ENCODE measurements around the gene DENND10.
"Not testable (repeated sequence)": the region's sequence is repeated elsewhere in the genome, so short reads cannot be mapped to it uniquely, and the experiment has no call there.

DENND10 gene

DNA sequence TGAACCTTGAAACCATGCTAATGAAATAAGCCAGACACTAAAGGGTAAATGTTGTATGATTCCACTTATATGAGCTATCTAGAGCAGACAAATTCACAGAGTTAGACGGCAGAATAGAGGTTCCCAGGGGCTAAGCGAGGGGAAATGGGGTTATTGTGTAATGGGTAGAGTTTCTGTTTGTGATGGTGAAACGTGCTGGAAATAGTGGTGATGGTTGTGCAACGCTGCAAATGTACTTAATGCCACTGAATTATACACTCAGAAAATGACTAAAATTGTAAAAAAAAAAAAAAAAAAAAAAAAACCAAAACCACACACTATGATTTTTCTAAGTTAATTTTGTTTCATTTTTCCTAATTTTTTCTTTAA, 31.6 kb downstream of the DENND10 start:
- no peak for DNase-seq

DNA sequence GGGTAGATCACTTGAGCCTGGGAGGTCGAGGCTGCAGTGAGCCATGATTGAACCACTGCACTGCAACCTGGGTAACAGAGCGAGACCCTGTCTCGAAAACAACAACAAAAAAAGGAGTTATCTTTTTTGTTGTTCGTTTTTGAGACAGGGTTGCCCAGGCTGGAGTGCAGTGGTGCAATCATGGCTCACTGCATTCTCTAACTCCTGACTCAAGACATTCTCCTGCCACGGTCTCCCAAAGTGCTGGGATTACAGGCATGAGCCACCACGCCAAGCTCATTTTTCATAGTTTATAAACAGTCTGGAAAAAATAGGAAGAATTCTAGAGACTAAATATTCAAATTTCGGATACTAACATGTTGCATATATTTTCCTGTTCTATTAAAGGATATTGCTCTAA, 32.2 kb downstream of the DENND10 start:
- DNase-seq: no peak

DNA sequence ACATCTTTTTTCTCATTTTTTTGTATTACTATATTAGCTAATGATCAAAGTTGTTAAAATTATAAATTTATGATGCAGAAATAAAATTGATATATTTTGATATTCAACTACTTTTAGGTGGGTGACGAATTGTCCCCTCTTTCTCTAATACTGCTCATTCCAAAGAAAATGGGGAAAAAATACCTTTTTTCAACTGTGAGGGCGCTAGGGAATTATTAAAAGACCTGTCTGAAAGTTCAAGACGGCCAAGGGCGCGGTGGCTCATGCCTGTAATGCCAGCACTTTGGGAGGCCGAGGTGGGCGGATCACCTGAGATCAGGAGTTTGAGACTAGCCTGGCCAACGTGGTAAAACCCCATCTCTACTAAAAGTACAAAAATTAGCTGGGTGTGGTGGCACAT, 34.0 kb downstream of the DENND10 start:
- DNase-seq: not testable (repeated sequence)

DNA sequence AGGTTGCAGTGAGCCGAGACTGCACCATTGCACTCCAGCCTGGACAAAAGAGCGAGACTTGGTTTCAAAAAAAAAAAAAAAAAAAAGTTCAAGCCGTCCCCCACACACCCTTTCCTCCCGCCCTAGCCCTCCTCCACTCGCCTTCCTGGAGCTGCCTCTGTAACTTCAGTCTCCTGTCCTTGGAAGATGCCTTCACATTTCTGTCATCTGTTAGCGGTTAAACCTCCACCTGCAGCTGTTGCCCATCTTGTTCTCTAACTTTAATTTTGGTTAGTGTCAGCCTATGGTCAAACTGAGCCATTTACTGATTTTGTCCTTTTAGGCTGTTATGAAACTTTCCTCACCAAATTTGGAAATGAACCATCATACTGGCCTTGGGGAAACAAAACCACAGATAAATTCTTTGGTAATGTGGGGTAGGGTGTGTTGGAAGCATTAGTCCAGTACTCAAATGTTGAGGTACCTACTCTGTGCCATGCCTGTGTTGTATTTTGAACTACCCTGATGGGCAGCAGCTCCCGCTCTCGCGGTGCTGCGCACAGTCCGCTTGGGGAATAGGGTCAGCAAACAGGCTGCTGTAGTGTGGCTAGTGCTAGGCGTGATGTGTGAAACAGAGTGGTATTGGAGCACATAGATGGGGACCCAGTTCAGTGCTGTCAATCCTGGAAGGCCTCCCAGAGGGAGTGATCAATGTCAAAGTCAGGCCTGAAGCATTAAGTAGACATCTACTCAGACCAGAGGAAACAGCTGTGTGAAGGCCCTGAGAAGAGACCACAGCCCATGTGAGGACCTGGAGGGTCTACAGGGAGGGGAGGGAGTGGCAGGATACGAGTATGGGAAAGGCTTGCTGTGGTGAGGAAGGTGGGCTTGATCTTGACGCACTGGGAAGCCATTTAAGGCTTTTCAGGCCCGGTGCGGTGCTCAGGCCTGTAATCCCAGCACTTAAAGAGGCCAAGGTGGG, 34.7 kb downstream of the DENND10 start:
- DNase-seq: no peak

DNA sequence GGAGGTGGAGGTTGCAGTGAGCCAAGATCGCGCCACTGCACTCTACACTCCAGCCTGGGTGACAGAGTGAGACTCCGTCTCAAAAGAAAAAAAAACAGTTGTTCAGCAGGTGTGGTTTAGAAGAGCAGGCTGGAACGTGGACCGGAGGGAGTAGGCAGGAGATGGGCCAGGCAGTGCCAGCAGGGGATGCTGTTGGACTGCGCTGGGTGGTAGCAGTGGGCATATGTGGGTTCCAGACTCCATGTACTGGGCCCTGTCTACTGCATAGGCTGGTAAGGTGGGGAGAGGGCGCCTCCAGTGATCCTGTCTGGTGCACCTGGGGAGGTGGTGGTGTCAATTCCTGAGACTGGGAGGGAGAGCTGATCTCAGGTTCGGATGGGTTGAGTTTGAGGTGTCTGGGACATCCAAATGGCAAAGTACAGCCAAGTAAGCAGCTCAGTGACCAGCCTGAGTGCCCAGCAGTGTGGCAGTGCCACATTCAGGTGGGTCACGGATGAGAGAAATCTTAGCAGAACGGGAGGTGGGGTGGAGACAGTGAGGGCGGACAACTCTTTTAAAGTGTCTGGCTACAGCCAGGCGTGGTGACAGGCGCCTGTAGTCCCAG, 35.7 kb downstream of the DENND10 start:
- DNase-seq: peak; percentile 20

DNA sequence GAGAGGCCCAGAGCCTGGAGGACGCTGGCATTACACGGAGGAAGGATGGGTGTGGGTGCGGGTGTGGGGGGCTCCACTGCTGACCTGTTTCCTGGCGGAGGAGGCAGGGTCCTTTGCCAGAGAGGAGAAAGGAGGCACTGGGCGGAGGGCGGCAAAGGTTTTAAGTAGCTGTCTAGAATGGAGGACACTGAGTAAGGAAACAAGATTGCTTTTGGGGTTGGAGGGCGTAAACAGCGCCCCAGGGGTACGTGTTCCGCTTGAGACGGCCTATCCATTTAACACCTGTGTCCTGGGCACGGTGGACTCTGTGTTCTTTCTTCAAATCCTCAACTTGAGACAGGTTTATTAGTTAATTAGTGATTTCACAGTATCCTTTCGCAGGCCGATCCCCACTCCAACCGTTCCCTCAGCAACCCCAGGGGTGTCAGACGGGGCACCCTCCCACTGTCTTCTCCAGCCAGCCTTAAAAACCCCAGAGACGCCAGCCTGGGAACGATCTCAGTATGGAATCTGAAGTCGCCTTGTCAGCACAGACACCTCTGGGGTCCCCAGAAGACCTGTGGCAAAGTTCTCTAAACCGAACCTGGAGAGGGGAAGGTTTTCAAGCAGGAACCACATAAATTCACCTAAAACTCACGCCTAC, 36.8 kb downstream of the DENND10 start:
- DNase-seq: no peak

DNA sequence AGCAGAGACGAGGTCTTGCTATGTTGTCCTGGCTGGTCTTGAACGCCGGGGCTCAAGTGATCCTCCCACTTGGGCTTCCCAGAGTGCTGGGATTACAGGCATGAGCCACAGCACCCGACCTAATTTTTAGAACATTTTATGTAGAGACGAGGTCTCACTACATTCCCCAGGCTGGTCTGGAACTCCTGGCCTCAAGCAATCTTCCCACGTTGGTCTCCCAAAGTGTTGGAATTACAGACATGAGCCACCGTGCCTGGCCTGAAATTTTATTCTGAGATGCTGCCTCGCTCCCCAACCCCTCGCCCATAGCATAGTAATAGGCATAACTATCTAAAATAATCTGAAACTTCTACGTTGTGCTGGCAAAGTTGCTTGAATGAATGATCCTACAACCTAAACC, 39.7 kb downstream of the DENND10 start:
- DNase-seq: no peak

DNA sequence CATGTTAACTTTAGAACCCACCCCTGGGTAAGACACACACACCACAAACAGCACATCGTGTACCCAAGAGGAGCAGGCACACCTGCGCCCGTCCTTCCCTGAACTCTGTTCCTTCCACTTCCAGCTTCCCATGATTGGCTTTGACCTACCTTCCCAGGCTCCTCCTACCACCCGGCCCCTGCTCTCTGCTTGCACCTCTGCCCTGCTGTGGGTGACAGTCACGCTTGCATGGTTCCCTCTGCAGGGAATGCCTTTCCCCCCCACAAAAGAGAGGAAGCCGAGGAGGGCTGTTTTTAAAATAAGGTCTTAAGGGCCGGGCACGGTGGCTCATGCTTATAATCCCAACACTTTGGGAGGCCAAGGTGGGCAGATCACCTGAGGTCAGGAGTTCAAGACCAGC, 45.2 kb downstream of the DENND10 start:
- no peak for DNase-seq

DNA sequence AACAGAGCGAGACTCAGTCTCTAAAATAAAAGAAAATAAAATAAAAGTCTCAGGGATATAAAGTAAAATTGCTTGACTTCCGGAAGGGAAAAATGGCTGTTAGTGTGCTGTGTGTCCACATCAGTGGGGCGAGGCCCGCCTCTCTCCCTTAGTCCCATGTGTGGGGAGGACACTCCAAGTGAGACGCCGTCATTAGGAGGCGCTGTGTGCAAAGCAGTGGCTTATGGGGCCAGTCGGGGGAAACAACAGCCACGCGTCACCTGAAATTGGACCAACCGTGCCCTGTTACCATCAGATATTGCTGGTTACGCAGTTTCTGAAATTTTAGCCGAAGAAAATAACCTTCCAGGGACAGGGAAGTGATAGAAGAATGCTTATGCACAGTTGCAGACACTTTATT, 45.8 kb downstream of the DENND10 start:
- DNase-seq: no peak

DNA sequence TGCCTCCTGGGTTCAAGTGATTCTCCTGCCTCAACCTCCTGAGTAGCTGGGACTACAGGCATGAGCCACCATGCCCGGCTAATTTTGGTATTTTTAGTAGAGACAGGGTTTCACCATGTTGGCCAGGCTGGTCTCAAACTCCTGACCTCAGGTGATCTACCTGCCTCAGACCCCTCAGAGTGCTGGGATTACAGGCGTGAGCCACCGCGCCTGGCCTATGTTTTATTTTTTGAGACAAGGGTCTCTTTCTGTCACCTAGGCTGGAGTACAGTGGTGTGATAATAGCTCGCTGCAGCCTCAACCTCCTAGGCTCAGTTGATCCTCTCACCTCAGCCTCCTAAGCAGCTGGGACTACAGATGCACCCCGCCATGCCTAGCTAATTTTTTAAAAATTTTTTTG, 47.7 kb downstream of the DENND10 start:
- not testable (repeated sequence) for DNase-seq

DNA sequence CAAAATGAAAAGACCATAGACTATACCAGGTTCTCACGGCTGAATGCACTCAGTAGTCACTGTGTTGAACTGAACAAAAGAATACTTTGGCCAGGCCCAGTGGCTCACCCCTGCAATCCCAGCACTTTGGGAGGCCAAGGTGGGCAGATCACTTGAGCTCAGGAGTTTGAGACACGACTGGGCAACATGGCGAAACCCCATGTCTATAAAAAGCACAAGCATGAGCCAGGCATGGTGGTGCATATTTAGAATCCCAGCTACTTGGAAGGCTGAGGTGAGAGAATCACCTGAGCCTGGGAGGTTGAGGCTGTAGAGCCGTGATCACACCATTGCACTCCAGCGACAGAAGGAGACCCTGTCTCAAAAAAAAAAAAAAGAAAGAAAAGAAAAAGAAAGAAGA, 49.1 kb downstream of the DENND10 start:
- no peak for DNase-seq

DNA sequence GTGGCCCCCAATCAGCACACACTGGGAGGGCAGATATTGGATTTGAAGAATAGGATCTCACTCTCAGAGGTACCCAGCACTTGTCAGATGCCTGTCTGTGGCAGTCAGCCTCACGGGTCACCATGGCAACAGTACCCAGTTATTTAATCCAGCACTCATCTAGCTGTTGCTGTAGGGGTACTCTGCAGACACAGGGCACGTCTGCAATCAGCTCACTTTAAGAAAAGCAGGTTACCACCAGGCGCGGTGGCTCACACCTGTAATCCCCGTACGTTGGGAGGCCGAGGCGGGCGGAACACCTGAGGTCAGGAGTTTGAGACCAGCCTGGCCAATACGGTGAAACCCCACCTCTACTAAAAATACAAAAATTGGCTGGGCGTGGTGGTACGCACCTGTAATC, 49.7 kb downstream of the DENND10 start:
- DNase-seq: no peak

DNA sequence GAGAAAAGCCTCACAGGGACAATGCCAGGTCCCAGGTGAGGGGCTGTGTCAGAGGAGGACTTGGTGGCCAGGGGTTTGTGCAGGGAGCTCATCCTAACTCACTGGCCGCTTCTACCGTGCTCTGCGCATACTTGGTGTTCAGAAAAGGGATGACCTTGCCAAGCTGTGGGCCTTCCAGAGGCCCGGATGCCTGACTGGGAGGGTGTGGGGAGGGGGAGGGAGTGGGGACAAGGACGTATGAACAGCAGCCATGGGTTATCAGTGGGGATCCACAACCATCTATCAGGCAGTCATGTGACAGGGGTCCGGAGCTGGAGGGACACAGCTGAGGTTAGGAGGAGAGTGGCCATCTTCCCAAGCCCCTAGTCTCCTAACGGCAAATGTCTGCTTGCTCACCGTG, 55.4 kb downstream of the DENND10 start:
- no peak for DNase-seq

DNA sequence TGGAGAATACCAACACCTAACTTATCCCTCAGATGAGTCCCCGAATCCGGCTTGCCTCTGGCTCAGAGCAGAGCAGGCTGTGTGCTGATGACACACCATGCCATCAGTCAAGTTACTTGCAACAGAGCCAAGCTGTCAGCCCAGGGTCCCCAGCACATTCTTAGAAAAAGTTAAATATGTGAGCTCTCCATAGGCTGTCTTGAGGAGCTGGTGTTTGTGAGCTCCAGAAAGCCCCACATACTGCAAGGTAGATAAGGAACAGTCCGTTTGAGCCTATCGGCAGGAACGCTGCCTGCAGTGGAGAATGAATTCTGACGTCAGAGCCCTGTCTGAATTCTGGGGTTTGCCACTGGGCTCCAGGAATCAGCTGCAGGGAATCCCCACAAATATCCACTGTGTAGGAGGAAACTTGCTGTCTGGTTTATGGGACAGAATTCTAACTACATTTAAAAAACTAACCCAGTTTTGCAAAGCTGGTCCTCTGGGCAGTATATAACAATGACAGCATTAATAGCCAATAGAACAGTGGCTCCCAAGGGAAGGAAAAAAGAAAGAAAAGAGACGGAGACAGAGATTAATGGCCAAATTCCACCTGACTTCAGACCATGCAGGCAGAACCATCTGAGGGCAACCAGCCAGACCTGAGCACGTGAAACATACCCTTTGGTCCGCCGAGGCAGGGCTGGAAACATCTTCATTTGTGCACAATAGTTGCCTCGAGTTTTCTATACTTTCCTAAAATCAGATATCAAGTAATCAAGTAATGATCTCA, 58.0 kb downstream of the DENND10 start:
- DNase-seq: no peak

DNA sequence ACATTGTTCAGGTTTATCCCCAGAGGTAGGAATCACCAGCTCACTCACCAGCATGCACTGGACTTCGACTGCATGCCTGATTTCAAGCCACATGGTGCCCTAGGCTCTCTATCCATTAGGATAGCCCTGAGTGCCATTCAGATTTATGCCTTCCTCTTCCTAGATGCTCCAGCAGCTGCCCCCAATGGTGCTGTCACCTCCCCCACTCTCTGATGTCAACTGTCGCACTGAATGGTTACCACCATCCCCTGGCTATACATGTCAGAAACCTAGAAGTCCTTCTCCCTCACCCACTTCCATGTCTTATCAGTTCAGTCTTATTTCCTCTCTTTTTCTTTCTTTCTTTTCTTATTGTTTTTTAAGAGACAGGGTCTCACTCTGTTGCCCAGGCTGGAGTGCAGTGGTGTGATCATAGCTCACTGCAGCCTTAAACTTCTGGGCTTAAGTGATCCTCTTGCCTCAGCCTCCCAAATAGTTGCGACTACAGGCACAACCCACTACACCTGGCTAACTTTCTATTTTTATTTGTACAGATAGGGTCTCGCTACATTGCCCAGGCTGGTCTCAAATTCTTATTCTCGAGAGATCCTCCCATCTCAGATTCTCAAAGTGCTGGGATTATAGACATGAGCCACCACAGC, 58.7 kb downstream of the DENND10 start:
- no peak for DNase-seq

DNA sequence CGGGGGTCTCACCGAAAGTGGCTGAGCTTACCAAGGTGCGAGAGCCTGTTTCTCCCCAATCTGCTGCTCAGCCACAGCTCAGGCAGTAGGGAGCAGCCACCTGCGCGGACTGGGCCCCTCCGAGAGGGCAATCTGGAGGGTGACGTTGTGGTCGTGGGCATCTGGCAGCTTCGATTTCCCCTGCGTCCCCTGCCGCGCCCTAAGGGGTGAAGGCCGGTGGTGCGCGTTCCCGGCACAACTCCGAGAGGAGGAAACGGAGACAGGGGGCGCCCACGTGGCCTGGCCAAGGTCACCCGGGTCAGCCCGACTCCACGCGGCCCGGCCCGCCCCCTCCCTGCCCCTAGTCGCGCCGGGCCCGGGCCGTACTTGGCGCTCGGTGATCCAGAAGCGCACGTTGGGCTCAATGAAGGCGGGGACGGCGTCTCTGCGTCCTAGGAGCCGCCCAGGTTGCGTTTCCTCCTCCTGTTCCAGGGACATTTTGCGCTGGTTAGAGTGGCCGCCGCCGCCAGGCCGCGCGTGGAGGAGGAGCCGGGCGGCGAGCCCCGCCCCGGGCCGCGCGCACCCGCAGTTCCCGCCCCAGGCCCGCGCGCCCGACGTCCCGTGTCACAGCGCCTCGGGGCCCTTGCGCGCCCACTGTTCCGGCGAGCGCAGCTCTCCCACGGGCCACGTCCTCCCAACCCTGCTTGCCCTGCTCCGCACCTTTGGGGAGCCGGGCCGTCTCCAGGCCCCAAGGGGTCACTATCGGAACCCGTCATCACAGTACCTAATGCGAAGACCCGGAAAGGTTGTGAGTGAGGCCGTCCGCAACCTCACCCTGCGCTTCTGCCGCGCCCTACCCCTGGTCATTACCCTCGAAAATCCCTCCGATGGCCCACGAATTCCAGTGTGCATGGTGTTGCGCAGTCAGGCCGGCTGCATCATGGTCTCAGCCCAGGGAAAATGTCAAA, 61.5 kb downstream of the DENND10 start, which contains the start of gene SFXN4:
TSS of gene SFXN4 (minus strand) at position 544 of the 947 bp plus-strand sequence. CDS start at position 477, 67 bp downstream.
- DNase-seq: peak; percentile 76

DNA sequence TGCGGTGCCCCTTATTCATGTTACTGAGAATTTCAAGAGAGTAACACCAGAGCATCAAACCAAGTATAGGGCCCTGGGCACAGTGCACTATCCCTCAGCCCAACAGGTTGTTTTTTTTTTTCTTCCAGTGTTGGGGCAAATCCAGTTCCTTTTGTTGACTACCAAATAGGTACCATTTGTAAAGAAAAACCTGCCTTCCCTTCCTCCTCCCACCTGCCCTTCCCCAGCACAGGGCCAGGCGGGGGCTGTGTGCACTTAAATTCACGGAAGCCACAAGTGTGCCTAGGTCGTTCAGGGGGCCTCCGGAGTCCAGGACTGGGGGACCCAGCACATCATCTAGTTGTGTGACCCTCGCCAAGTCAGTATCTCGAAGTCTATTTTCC, 62.2 kb downstream of the DENND10 start:
- no peak for DNase-seq

DNA sequence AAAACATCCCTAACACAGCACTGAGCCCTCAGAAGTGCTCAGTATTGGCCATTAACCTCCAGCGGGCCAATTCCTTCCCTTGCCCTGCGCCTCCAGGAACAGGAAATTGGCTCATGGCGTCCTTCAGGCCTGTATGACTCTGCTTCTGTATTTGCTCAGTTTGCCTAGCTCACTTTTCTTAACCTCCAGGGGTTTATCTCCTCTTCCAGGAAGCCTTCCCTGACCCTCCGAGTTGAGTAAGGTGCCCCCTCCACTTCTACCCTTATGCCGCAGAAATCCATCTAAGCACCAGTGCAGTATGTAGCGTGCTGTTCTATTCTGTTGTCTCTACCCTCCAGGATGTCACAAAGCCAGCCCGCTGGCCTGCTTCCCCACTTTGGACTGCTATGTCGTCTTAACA, 62.7 kb downstream of the DENND10 start:
- DNase-seq: no peak

DNA sequence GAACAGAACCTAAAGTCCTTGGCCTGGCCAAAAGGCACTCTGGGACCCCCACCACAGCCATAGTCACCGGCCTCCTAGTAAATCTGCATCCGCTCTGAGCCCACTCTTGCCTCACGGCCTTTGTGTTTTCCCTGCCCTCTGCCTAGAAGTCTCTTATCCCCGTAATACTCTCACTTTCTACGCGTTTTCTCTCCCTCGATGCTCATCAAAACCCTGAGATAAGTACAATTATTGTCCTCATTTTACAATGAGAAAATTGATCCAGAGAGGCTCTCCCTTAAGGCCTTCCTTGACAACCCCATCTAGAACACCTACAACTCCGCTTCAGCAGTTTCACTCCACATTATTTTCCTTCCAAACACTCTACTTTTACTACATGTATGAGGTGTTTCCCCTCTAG, 63.1 kb downstream of the DENND10 start:
- DNase-seq: no peak

DNA sequence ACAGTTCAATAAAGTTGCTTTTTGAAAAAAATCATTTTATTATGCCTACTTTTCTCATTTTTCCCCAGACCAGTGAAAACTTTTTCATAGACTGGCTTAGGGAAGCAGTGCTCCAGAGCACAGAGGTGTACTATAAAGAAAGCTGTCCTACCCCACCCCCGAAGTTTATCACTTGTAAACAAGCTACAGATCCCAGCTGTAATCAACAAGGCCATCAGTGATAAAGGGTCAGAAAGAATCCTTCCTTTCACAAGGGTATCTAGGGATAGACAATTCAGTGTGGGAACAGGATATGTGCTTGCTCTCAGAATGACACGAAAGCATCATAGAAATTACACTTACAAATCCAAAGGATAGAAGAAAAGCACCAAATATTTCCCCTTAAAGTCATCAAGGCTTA, 70.2 kb downstream of the DENND10 start:
- no peak for DNase-seq

DNA sequence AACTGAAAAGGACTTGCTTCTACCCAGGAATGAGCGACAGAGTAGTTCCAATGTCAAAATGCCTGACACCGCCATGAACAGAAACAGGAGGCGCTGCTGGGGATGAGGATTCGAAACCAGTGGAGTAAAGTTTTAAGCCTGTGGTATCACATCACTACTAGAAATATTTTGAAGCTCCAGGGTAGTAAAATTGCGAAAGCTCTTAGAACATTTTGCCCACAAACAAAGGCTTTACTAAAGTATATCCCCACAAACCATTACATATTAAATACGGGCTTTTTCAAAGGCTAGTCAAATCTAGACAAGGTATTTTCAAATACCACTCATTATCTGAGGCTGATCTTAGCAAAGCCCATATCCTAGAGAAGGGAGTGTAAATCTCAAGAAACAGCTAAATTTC, 72.3 kb downstream of the DENND10 start:
- no peak for DNase-seq
